NCI-H128 (cell line): ENCODE data around the gene TARM1.

ENCODE experiments used
- DNase-seq: peaks from one replicate; lab custom pipeline; 2025; ENCODE audit not compliant: unreplicated experiment; lab: John Stamatoyannopoulos, UW

Gene TARM1

GRCh38 chr19:54081032-54081431, at the start of gene TARM1:
Gene TARM1, minus strand, starts transcription at chr19:54081365. Its CDS starts 25 bp downstream, at chr19:54081340.
- DNase-seq = no peak

- no peak for DNase-seq
Measured at GRCh38 chr19:54129617-54129996, 48.4 kb upstream of the TARM1 start.

- DNase-seq = no peak
Measured at GRCh38 chr19:54128796-54129616, 47.8 kb upstream of the TARM1 start.

- no peak for DNase-seq
Measured at GRCh38 chr19:54128441-54128725, 47.2 kb upstream of the TARM1 start.

GRCh38 chr19:54127688-54128440, 46.7 kb upstream of the TARM1 start:
- no peak for DNase-seq

- no peak for DNase-seq
Measured at GRCh38 chr19:54125713-54126112, 44.5 kb upstream of the TARM1 start.

GRCh38 chr19:54124393-54124792, 43.2 kb upstream of the TARM1 start:
- DNase-seq = no peak

- no peak for DNase-seq
Measured at GRCh38 chr19:54123682-54124081, 42.5 kb upstream of the TARM1 start.

- DNase-seq = no peak
Measured at GRCh38 chr19:54121259-54121658, 40.1 kb upstream of the TARM1 start.

GRCh38 chr19:54115109-54116063, 34.2 kb upstream of the TARM1 start, which contains the start of the genes PRPF31 and TFPT:
Gene PRPF31, plus strand, starts transcription at chr19:54115754. Its CDS starts 2,525 bp downstream, at chr19:54118279.
Gene TFPT, minus strand, starts transcription at chr19:54115657. Its CDS starts 388 bp downstream, at chr19:54115269.
- peak; percentile 94 for DNase-seq

- DNase-seq = no peak
Measured at GRCh38 chr19:54114340-54115108, 33.4 kb upstream of the TARM1 start.

GRCh38 chr19:54109651-54110050, 28.5 kb upstream of the TARM1 start:
- DNase-seq = no peak

GRCh38 chr19:54108496-54108895, 27.3 kb upstream of the TARM1 start:
- DNase-seq = no peak

- DNase-seq = no peak
Measured at GRCh38 chr19:54107876-54108490, 26.8 kb upstream of the TARM1 start.

- no peak for DNase-seq
Measured at GRCh38 chr19:54106716-54107115, 25.6 kb upstream of the TARM1 start.

- DNase-seq = no peak
Measured at GRCh38 chr19:54105796-54106195, 24.6 kb upstream of the TARM1 start.

GRCh38 chr19:54104998-54105715, 24.0 kb upstream of the TARM1 start:
- DNase-seq = no peak

- DNase-seq = peak; percentile 91
Measured at GRCh38 chr19:54102421-54103169, 21.4 kb upstream of the TARM1 start, which contains the start of gene NDUFA3. Gene NDUFA3, plus strand, starts transcription at chr19:54102855. Its CDS starts 24 bp downstream, at chr19:54102879.
